ENCODE data around the gene CMKLR1. TPM values are rescaled to one million over a fixed set of nuclear protein-coding genes. Genes with fewer than 3 reads are reported as not detected.

The CMKLR1 gene
- total and polyA plus RNA-seq, 9 of the 15 experiments (the other 6 are each of a cell fraction or from before 2014, with no cell fraction given), result 0.11 to 1.4 (median 0.20) TPM

DNA sequence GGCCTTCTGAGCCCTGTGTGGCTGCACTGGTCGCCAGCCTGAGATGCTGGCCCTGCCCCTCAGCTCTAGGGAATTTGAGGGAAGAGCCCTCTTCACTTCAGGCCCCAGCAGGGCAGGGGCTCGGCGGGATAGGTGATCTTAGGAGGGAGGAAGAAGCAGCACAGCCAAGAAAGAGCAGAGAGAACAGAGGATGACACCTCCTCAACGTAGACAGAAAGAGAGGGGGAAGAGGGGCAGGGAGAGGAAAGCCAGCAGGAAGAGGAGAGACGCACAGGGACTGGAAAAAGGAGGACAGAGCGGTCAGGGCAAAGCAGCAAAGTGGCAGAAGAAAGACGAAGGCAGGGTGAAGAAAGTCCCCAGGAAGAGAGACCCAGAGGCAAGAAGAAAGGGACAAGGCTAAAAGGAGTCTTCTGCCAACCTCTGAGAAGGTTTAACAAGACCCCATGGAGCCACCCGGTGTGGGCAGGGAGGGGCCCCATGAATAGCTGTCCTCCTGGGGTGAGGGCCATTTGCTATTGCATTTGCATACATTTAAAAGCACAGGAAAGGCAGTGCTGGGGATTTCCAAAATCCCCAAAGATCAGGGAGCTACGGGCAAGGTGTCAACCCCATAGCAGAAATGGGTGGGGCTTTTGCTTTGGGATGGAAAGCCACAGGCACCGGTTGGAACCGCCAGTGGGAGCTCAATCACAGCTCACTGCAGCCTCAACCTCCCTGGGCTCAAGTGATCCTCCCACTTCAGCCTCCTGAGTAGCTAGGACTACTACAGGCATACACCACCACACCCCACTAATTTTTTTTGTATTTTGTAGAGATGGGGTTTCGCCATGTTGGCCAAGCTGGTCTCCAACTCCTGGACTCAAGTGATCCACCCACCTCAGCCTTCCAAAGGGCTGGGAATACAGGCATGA lies 22.7 kb downstream of the CMKLR1 start:
- POLR2A ChIA-PET, result no interaction called here
- in situ Hi-C loops (cut with MboI), result no loop called here
- 26% methylated on average over 12 of the region's 12 CpGs for WGBS (ENCODE audit: insufficient coverage, low coverage, missing lambda C conversion rate)

More for the DNA sequence above, 22.7 kb downstream of the CMKLR1 start:
- no peaks in the 10 kb centered on the region for H3K36me3 ChIP-seq (ENCODE audit: control insufficient read depth, insufficient read depth, low read length)
- H3K9me3 ChIP-seq (replicated peaks; ENCODE audit: control insufficient read depth, insufficient read depth, low read depth, low read length), result no peaks in the 10 kb centered on the region
- no peak for FAIRE-seq
- ATAC-seq, result no peak
- H2AFZ ChIP-seq (ENCODE audit: low read depth, low read length), result no peak overlapping the region
- H4K20me1 ChIP-seq (replicated peaks; ENCODE audit: control insufficient read depth, insufficient read depth, low read length), result no peaks in the 10 kb centered on the region; the same call in 1 of the 2 replicates
- no peak overlapping the region for H3K27ac ChIP-seq (ENCODE audit: extremely low read depth, low read depth, low read length)
- H3K4me1 ChIP-seq (replicated peaks in 1 of 2; ENCODE audit: control insufficient read depth in 2 of 2, insufficient read depth in 2 of 2, low read length in 2 of 2), result peaks cover 6 to 25% of the 10 kb centered on the region in 2 experiments
- no TSS peak for BruUV-seq (replicated peaks)
- intact Hi-C loops (cut with micrococcal nuclease), result no loop called here
- DNase-seq (ENCODE audit: extremely low read depth in 1 of 4, low spot score in 3 of 4), result no peak
- no peak overlapping the region for H3K4me3 ChIP-seq
- H3K9me1 ChIP-seq (ENCODE audit: control insufficient read depth, insufficient read depth, low read length), result no peaks in the 10 kb centered on the region
- CTCF ChIA-PET (ENCODE audit: low intra/inter-chr PET ratio), result no interaction called here
- H3K4me2 ChIP-seq (ENCODE audit: insufficient read depth, low read length), result no peak overlapping the region
- no peak overlapping the region for H3K9ac ChIP-seq (ENCODE audit: insufficient read depth in 1 of 2, low read depth in 2 of 2, low read length in 2 of 2)
- TF ChIP-seq RAD21 (CRISPR knock-in tag; conservative IDR thresholded peaks at IDR 0.05 in 1 of 2, IDR thresholded peaks at IDR 0.05 in 1 of 2) (peak in 1 of 2 experiments; percentile 21; a peak in 2 of 4 replicates), POLR3G (IDR thresholded peaks at IDR 0.05; ENCODE audit: extremely low read depth, insufficient read length, insufficient replicate concordance) (no peak)
- TF ChIP-seq, protein P1, sequence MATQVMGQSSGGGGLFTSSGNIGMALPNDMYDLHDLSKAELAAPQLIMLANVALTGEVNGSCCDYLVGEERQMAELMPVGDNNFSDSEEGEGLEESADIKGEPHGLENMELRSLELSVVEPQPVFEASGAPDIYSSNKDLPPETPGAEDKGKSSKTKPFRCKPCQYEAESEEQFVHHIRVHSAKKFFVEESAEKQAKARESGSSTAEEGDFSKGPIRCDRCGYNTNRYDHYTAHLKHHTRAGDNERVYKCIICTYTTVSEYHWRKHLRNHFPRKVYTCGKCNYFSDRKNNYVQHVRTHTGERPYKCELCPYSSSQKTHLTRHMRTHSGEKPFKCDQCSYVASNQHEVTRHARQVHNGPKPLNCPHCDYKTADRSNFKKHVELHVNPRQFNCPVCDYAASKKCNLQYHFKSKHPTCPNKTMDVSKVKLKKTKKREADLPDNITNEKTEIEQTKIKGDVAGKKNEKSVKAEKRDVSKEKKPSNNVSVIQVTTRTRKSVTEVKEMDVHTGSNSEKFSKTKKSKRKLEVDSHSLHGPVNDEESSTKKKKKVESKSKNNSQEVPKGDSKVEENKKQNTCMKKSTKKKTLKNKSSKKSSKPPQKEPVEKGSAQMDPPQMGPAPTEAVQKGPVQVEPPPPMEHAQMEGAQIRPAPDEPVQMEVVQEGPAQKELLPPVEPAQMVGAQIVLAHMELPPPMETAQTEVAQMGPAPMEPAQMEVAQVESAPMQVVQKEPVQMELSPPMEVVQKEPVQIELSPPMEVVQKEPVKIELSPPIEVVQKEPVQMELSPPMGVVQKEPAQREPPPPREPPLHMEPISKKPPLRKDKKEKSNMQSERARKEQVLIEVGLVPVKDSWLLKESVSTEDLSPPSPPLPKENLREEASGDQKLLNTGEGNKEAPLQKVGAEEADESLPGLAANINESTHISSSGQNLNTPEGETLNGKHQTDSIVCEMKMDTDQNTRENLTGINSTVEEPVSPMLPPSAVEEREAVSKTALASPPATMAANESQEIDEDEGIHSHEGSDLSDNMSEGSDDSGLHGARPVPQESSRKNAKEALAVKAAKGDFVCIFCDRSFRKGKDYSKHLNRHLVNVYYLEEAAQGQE (IDR thresholded peaks at IDR 0.05; ENCODE audit: borderline replicate concordance), result peak; percentile 51
- TF ChIP-seq, protein P1 (CRISPR knock-in tag; IDR thresholded peaks at IDR 0.05; ENCODE audit: low read depth), result no peak
- TF ChIP-seq, protein P2, sequence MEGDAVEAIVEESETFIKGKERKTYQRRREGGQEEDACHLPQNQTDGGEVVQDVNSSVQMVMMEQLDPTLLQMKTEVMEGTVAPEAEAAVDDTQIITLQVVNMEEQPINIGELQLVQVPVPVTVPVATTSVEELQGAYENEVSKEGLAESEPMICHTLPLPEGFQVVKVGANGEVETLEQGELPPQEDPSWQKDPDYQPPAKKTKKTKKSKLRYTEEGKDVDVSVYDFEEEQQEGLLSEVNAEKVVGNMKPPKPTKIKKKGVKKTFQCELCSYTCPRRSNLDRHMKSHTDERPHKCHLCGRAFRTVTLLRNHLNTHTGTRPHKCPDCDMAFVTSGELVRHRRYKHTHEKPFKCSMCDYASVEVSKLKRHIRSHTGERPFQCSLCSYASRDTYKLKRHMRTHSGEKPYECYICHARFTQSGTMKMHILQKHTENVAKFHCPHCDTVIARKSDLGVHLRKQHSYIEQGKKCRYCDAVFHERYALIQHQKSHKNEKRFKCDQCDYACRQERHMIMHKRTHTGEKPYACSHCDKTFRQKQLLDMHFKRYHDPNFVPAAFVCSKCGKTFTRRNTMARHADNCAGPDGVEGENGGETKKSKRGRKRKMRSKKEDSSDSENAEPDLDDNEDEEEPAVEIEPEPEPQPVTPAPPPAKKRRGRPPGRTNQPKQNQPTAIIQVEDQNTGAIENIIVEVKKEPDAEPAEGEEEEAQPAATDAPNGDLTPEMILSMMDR (IDR thresholded peaks at IDR 0.05 in 2 of 3, conservative IDR thresholded peaks at IDR 0.05 in 1 of 3; ENCODE audit: insufficient read depth in 2 of 3, low read depth in 1 of 3, low read length in 3 of 3), result peak in 2 of 3 experiments; percentile 3 to 21; a peak in 2 of 6 replicates
- TF ChIP-seq, protein P3, sequence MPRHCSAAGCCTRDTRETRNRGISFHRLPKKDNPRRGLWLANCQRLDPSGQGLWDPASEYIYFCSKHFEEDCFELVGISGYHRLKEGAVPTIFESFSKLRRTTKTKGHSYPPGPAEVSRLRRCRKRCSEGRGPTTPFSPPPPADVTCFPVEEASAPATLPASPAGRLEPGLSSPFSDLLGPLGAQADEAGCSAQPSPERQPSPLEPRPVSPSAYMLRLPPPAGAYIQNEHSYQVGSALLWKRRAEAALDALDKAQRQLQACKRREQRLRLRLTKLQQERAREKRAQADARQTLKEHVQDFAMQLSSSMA (CRISPR knock-in tag; IDR thresholded peaks at IDR 0.05), result no peak
- H3K79me2 ChIP-seq (ENCODE audit: control insufficient read depth, insufficient read depth, low read length), result no peaks in the 10 kb centered on the region
- peaks cover 0 to 3% of the 10 kb centered on the region in 2 experiments; a peak in 1 of 5 replicates for H3K27me3 ChIP-seq (ENCODE audit: control insufficient read depth in 2 of 2, insufficient read depth in 2 of 2, low read length in 2 of 2)

All from K562 (cell line).